Fibroblast of the aortic adventitia (primary cell): ENCODE measurements around the gene SDCBP2. TPM values are rescaled to one million over a fixed set of nuclear protein-coding genes. Genes with fewer than 3 reads are reported as not detected.

Experiments
- DNase-seq: peaks from one replicate; pipeline ENCODE4 v3.0.0-alpha.2; 2010; ENCODE audit warnings: low read depth
- H3K4me3 ChIP-seq: 2 replicates; pipeline ENCODE4 v1.5.1; 2011; ENCODE audit warnings: low read depth, mild to moderate bottlenecking, control low read depth, low read length, moderate library complexity
- total RNA-seq: library from RNA; depleted of rRNA; stranded (reverse); fragments of >200 nt; gene quantifications from 2 replicates; pipeline ENCODE4 v1.2.3, GENCODE V29; 2012; ENCODE audit warnings: low replicate concordance
- TF ChIP-seq, protein P1 (sequence below): IDR thresholded peaks from 2 replicates; pipeline ENCODE4 v1.5.1; 2011; ENCODE audit warnings: mild to moderate bottlenecking, low read length, control low read depth, inconsistent platforms; ENCODE audit not compliant: insufficient read depth

The SDCBP2 gene
- total RNA-seq, 1 donor, result 1.4 TPM

- no peak overlapping the region for H3K4me3 ChIP-seq
- no peak for DNase-seq
- TF ChIP-seq, protein P1, sequence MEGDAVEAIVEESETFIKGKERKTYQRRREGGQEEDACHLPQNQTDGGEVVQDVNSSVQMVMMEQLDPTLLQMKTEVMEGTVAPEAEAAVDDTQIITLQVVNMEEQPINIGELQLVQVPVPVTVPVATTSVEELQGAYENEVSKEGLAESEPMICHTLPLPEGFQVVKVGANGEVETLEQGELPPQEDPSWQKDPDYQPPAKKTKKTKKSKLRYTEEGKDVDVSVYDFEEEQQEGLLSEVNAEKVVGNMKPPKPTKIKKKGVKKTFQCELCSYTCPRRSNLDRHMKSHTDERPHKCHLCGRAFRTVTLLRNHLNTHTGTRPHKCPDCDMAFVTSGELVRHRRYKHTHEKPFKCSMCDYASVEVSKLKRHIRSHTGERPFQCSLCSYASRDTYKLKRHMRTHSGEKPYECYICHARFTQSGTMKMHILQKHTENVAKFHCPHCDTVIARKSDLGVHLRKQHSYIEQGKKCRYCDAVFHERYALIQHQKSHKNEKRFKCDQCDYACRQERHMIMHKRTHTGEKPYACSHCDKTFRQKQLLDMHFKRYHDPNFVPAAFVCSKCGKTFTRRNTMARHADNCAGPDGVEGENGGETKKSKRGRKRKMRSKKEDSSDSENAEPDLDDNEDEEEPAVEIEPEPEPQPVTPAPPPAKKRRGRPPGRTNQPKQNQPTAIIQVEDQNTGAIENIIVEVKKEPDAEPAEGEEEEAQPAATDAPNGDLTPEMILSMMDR, result no peak
Observed at GRCh38 chr20:1273366-1273765, 55.6 kb downstream of the SDCBP2 start.

GRCh38 chr20:1272368-1273100 is 56.4 kb downstream of the SDCBP2 start:
- no peak overlapping the region for H3K4me3 ChIP-seq
- DNase-seq, result no peak
- TF ChIP-seq, protein P1, result no peak

DNA sequence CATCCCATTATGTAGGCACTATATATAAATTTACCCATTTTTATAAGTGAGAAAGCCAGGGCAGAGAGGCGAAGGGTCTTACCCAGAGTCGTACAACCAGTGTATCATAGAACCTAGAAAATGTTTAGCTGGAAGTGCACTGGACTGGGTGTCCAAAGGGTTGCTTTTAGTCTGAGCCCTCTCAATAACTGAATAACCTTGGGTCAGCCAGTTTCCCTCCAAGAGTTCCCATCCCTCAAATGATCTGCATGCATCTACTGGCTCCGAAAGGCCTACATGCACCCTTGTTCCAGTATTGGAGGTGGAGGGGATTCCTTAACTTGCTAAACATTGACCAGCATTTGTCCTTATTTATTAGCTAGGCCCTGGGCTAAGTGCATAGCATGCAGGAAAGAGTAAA is 59.1 kb downstream of the SDCBP2 start:
- TF ChIP-seq, protein P1, result no peak
- H3K4me3 ChIP-seq, result no peak overlapping the region
- no peak for DNase-seq

- TF ChIP-seq, protein P1, result no peak
- H3K4me3 ChIP-seq, result no peak overlapping the region
- no peak for DNase-seq
Observed at GRCh38 chr20:1269235-1269634, 59.7 kb downstream of the SDCBP2 start.

DNA sequence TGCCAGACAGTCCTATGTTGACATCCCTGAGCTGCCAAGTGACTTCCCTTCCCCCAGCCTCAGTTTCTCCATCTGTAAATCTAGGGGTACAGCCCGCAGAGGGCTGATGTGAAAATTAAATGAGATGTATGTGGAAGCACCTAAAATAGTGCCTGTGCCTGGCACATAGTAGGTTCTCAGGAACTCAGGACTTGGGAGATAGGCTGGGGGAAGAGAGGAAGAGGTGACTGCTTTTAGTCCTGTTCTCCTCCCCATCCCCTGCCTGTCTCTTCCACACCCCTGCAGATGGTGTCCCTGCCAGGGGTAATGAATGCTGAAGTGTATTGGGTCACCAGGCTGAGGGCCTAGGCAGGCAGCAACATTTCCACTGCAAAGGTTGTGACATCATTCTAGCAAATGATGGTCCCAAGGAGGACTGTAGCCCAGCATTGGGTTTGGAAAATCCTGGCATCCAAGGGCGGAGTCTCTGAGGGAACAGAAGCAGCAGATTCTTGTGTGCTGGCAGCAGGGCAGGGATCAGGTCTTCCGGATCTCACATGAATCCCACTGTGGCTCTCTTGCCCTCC is 61.0 kb downstream of the SDCBP2 start:
- no peak overlapping the region for H3K4me3 ChIP-seq
- DNase-seq, result no peak
- TF ChIP-seq, protein P1, result no peak

- no peak for DNase-seq
- TF ChIP-seq, protein P1, result no peak
- peak overlapping the region; percentile 74 for H3K4me3 ChIP-seq
Observed at GRCh38 chr20:1267161-1267560, 61.8 kb downstream of the SDCBP2 start.
